WERI-Rb-1 (cell line): ENCODE results near the gene NSFL1C.

Experiments used
- DNase-seq: peaks from one replicate; pipeline ENCODE4 v3.0.0-alpha.2; 2020
- H3K27ac ChIP-seq: fragments of 250-450 bp; sonication (Bioruptor Pico); 2 replicates; pipeline ENCODE4 v1.5.1; 2020; ENCODE audit warnings: mild to moderate bottlenecking, moderate library complexity
- H3K27me3 ChIP-seq: fragments of 250-450 bp; sonication (Bioruptor Pico); 2 replicates; pipeline ENCODE4 v1.5.1; 2021; ENCODE audit warnings: mild to moderate bottlenecking, low read depth, moderate library complexity; ENCODE audit not compliant: insufficient read depth, severe bottlenecking
- H3K36me3 ChIP-seq: fragments of 250-450 bp; sonication (Bioruptor Pico); 2 replicates; pipeline ENCODE4 v1.5.1; 2020; ENCODE audit warnings: mild to moderate bottlenecking, moderate library complexity
- H3K4me3 ChIP-seq: 2 replicates; pipeline ENCODE4 v1.5.1; 2011; ENCODE audit warnings: low read depth, mild to moderate bottlenecking, control low read depth, low read length
- H3K9me3 ChIP-seq: fragments of 250-450 bp; sonication (Bioruptor Pico); 2 replicates; pipeline ENCODE4 v1.5.1; 2021; ENCODE audit warnings: mild to moderate bottlenecking, moderate library complexity; ENCODE audit not compliant: severe bottlenecking
- TF ChIP-seq, protein P1 (sequence below): IDR thresholded peaks from 2 replicates; pipeline ENCODE4 v1.5.1; 2011; ENCODE audit warnings: low read depth, mild to moderate bottlenecking, control low read depth, inconsistent platforms, low read length

Gene NSFL1C

DNA sequence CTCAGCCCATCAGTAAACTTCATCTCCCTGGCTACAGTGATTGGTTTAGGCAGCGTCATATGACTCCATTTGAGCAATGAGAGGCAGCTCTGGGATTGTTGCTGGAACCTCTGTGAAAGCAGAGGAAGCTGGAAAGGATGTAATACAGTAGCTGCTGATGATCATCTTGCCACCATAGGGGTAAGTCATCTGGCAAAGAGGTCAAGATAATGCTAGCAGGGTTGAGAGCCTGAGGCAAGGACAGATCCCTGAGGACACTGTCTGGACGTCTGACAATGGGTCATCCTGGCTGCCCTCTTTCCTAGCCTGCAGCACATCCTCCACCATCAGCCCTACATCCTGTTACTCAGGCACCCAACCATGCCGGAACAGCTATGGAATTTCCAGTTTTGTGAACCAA lies 48.3 kb downstream of the NSFL1C start:
- Histone ChIP-seq H3K36me3 (no peaks in the 10 kb centered on the region), H3K27me3 (no peaks in the 10 kb centered on the region), H3K27ac (no peak overlapping the region), H3K9me3 (no peaks in the 10 kb centered on the region), H3K4me3 (no peak overlapping the region)
- TF ChIP-seq, protein P1, sequence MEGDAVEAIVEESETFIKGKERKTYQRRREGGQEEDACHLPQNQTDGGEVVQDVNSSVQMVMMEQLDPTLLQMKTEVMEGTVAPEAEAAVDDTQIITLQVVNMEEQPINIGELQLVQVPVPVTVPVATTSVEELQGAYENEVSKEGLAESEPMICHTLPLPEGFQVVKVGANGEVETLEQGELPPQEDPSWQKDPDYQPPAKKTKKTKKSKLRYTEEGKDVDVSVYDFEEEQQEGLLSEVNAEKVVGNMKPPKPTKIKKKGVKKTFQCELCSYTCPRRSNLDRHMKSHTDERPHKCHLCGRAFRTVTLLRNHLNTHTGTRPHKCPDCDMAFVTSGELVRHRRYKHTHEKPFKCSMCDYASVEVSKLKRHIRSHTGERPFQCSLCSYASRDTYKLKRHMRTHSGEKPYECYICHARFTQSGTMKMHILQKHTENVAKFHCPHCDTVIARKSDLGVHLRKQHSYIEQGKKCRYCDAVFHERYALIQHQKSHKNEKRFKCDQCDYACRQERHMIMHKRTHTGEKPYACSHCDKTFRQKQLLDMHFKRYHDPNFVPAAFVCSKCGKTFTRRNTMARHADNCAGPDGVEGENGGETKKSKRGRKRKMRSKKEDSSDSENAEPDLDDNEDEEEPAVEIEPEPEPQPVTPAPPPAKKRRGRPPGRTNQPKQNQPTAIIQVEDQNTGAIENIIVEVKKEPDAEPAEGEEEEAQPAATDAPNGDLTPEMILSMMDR: no peak
- DNase-seq: no peak

DNA sequence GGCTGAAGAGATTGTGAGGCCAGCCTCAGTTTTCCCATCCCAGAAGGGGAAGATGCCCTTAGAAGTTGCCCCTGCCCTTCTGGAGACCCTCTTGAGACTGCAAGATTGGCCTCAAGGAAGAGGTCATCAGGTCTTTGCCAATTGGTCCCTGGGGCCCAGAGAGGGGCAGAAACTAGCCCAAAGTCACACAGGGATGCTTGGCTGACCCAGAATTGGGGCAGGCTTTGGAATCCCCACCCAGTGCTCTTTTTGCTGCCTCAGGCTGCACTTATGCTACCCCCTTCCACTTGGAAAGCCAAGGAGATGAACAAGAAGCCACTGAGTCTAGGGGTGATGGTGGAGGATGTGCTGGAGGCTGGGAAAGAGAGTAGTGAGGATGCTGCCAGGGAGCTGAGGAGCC lies 48.9 kb downstream of the NSFL1C start:
- TF ChIP-seq, protein P1: no peak
- no peaks in the 10 kb centered on the region for H3K27me3 ChIP-seq
- no peak overlapping the region for H3K27ac ChIP-seq
- H3K9me3 ChIP-seq: no peaks in the 10 kb centered on the region
- H3K4me3 ChIP-seq: no peak overlapping the region
- H3K36me3 ChIP-seq: no peaks in the 10 kb centered on the region
- DNase-seq: no peak

DNA sequence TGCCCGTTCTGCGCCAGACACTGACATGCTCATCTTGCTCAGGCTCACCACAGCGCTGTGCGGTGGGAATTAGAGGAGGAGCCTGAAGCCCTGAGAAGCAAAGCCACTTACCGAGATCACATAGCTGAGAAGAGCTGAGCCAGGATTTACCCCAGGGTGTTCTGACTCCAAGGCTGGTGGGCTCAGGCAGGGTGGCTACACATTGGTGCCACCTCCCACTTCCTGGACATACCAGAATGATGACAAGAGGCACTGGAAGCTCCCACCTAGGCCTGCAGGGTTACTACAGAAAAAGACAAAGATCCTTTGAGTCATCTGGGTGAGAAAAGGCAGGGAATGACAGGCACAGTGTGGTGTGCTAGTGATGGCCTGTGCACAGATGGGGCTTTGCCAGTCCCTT lies 49.4 kb downstream of the NSFL1C start:
- DNase-seq: peak; percentile 72
- H3K27ac ChIP-seq: no peak overlapping the region
- H3K36me3 ChIP-seq: no peaks in the 10 kb centered on the region
- TF ChIP-seq, protein P1: no peak
- H3K27me3 ChIP-seq: no peaks in the 10 kb centered on the region
- no peak overlapping the region for H3K4me3 ChIP-seq
- no peaks in the 10 kb centered on the region for H3K9me3 ChIP-seq

DNA sequence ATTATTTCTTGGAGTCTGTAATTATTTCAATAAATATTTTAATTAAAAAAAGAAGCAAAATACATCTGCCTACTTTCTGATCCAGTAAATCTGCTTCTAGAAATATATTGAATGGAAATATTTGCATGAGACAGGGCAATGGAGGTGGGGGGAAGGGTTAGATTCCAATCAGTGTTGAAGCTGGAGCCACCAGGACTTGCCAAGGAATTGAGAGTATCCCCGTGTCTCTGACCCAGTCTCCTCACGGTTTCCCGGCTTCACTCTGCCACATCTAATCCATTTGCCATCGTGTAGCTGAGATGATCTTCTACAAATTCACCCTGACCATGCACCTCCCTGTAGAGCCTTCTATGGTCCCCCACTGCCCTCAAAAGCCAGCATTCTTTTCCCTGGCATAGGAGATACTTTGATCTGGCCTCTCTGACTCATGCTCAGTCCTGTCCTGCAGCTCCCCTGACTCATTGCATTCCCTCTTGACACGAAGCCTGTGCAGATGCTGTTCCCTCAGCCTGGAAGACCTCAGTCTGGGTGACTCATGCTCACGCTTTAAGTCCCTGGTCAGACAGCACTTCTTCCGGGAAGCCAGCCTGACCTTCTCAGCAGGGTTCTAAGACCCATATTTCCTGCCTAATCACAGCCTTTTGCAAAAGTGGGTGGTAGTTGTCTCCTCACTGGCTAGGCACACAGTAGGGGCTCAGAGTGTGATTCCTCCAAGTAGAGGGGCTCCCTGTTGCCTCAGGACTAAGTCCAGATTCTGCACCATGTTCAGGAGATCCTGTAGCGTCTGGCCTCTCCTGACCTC lies 50.8 kb downstream of the NSFL1C start:
- Histone ChIP-seq H3K27ac (no peak overlapping the region), H3K27me3 (no peaks in the 10 kb centered on the region), H3K36me3 (no peaks in the 10 kb centered on the region), H3K4me3 (no peak overlapping the region), H3K9me3 (peaks cover 2% of the 10 kb centered on the region)
- no peak for DNase-seq
- TF ChIP-seq, protein P1: no peak

DNA sequence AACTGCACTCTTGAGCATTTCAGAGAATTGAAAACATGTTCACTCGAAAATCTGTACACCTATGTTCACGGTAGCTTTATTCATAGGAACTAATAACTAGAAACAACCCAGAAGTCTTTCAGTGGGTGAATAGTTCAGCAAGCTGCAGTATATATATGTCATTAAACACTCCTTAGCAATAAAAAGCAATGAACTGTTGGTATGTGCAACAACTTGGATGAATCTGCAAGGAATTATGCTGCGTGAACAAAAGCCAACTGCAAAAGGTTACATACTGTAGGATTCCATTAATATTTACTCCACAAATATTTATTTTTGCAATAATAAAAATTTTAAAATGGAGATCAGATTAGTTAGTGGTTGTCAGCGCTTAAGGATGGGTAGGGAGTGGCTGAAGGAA lies 51.7 kb downstream of the NSFL1C start:
- TF ChIP-seq, protein P1: no peak
- Histone ChIP-seq H3K4me3 (no peak overlapping the region), H3K36me3 (no peaks in the 10 kb centered on the region), H3K27ac (no peak overlapping the region), H3K9me3 (peaks cover 2% of the 10 kb centered on the region), H3K27me3 (no peaks in the 10 kb centered on the region)
- DNase-seq: no peak

DNA sequence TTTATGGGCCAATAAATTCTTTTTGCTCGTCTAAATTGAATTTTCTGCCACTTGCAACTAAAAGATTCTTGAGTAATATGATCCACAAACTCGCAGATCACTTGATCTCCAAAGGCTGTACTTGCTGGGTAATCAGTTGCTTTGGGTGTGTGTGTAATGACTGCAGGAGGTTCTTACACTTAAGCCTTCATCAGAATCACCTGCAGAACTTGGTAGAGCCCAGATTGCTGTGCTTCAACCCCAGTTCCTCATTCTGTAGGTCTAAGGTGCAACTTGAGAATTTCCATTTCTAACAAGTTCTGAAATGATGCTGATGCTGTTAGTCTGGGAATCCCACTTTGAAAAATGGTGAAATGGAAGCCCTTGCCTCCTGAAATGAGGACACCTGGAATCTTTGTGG lies 60.8 kb downstream of the NSFL1C start:
- Histone ChIP-seq H3K4me3 (no peak overlapping the region), H3K9me3 (peaks cover 6% of the 10 kb centered on the region), H3K27me3 (peaks cover 4% of the 10 kb centered on the region), H3K27ac (no peak overlapping the region), H3K36me3 (no peaks in the 10 kb centered on the region)
- TF ChIP-seq, protein P1: no peak
- DNase-seq: no peak
